CD4-positive, alpha-beta T cell (primary cell): ENCODE results near the gene SIX1. TPM values are rescaled to one million over a fixed set of nuclear protein-coding genes. Genes with fewer than 3 reads are reported as not detected.

ENCODE experiments used
- ATAC-seq: fragments of 200-7000 bp; cut with Tn5 transposase; one replicate; pipeline ENCODE4 v1.10.0; 2022; ENCODE audit warnings: mild to moderate bottlenecking; ENCODE audit not compliant: poor library complexity
- CTCF ChIA-PET: fragments of 350-600 bp; sonication (Branson Sonifier 250); formaldehyde crosslinking; loops from one replicate; lab custom pipeline; 2021; ENCODE audit warnings: antibody characterized with exemption, inconsistent platforms; lab: Charles Lee
- POLR2A ChIA-PET: fragments of 350-600 bp; sonication (Branson Sonifier 250); formaldehyde crosslinking; loops from one replicate; lab custom pipeline; 2021; ENCODE audit warnings: antibody characterized with exemption, inconsistent platforms; lab: Charles Lee
- DNase-seq, 14 experiments: peaks; one replicate each; pipeline ENCODE4 v3.0.0-alpha.2; 2013 to 2020; ENCODE audit warnings: mixed read lengths in 2 of 14
- H3K27ac ChIP-seq, 2 donors: one replicate each; pipeline versions ENCODE4 v1.5.1 to v1.7.0; 2013; ENCODE audit warnings: low read length in 2 of 2, low read depth in 1 of 2, mild to moderate bottlenecking in 1 of 2
- H3K27me3 ChIP-seq, 2 experiments: 1 replicate in 1 of 2; 2 replicates in 1 of 2; pipeline versions ENCODE4 v1.6.1 to v1.7.0; 2013; ENCODE audit warnings: low read length in 2 of 2, control low read depth in 1 of 2, mild to moderate bottlenecking in 1 of 2, moderate library complexity in 1 of 2; ENCODE audit not compliant: insufficient read depth in 2 of 2, control insufficient read depth in 1 of 2
- H3K36me3 ChIP-seq: one replicate; pipeline ENCODE4 v1.6.1; 2013; ENCODE audit warnings: low read length, control low read depth; ENCODE audit not compliant: insufficient read depth
- H3K4me1 ChIP-seq: one replicate; pipeline ENCODE4 v1.6.1; 2013; ENCODE audit warnings: low read length, control low read depth; ENCODE audit not compliant: insufficient read depth
- H3K4me3 ChIP-seq: one replicate; pipeline ENCODE4 v1.5.1; 2013; ENCODE audit warnings: mild to moderate bottlenecking, low read length, moderate library complexity
- H3K9me3 ChIP-seq, 2 experiments: 1 replicate in 1 of 2; 2 replicates in 1 of 2; pipeline versions ENCODE4 v1.6.1 to v1.7.0; 2013; ENCODE audit warnings: low read length in 2 of 2, mild to moderate bottlenecking in 2 of 2, control low read depth in 1 of 2, moderate library complexity in 1 of 2; ENCODE audit not compliant: control insufficient read depth in 1 of 2, insufficient read depth in 1 of 2
- H3K27ac Mint-ChIP-seq: one replicate; pipeline ENCODE4 v1.8.0; 2020; ENCODE audit warnings: mixed read lengths
- H3K27me3 Mint-ChIP-seq: one replicate; pipeline ENCODE4 v1.8.0; 2021; ENCODE audit warnings: mixed read lengths
- H3K36me3 Mint-ChIP-seq: one replicate; pipeline ENCODE4 v1.8.0; 2021; ENCODE audit warnings: low read depth, mixed read lengths
- H3K4me1 Mint-ChIP-seq: one replicate; pipeline ENCODE4 v1.8.0; 2021; ENCODE audit warnings: low read depth, mixed read lengths
- H3K4me3 Mint-ChIP-seq: one replicate; pipeline ENCODE4 v1.8.0; 2020; ENCODE audit warnings: mild to moderate bottlenecking, mixed read lengths
- H3K9me3 Mint-ChIP-seq: one replicate; pipeline ENCODE4 v1.8.0; 2020; ENCODE audit warnings: mixed read lengths
- intact Hi-C, 2 experiments: fragments of 100-400 bp; cut with DNase I in 1 of 2; cut with micrococcal nuclease in 1 of 2; formaldehyde crosslinking; loops; one replicate each; pipeline versions ENCODE4 v1.15.1 to v1.9.0; 2023 to 2025; cut with DNase I, micrococcal nuclease
- total RNA-seq, 174 experiments: library from RNA in 2 of 174; stranded (reverse) in 2 of 174; gene quantifications; one replicate each; pipeline ENCODE4 v1.2.3 and lab custom pipeline; 2021 to 2026
- TF ChIP-seq, protein P1 (sequence below): fragments of 200-600 bp; IDR thresholded peaks from one replicate; pipeline ENCODE4 v1.8.0; 2022; ENCODE audit warnings: antibody characterized with exemption, mild to moderate bottlenecking

Gene SIX1
- total RNA-seq, 2 experiments from 2014 or later: not detected

DNA sequence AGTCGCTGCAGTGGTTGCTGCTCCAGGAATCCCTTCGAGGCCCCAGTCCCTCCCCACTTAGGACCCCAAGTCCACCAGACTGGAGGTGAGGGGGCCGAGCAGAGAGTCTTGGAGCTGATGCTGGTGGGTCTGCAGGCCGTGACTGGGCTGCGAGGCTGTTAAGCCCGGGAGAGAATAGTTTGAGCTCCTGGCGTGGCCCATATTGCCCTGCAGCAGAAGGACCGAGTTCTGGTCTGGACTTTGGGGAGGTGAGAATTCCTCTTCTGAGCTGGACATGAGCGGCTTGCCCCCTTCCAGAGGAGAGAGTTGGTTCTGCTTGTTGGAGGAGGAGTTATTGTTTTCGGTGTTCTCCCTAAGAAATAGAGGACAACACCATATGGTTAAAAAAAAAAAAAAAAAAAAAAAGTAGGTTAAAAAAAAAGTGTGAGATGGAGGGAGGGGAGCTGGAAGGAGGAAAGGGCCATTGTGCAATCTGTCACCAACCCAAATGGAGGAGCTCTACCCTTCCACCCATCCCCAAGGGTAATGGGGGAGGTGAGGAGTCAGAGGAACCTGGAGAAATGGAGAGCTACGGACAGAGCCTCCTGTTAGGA, 3.0 kb downstream of the SIX1 start:
- ChIA-PET CTCF (no interaction called here), POLR2A (interaction anchor here (0.6 kb wide), 1 partner anchor 335 kb away, joined by 3 read pairs; the partner anchor contains the start of genes SLC38A6 and TRMT5)
- Mint-ChIP-seq H3K9me3 (no peaks in the 10 kb centered on the region), H3K36me3 (no peaks in the 10 kb centered on the region), H3K27ac (no peak overlapping the region), H3K4me1 (peaks cover 47% of the 10 kb centered on the region), H3K27me3 (peaks cover 86% of the 10 kb centered on the region), H3K4me3 (no peak overlapping the region)
- H3K9me3 ChIP-seq: peaks cover 0 to 25% of the 10 kb centered on the region in 2 experiments
- TF ChIP-seq, protein P1, sequence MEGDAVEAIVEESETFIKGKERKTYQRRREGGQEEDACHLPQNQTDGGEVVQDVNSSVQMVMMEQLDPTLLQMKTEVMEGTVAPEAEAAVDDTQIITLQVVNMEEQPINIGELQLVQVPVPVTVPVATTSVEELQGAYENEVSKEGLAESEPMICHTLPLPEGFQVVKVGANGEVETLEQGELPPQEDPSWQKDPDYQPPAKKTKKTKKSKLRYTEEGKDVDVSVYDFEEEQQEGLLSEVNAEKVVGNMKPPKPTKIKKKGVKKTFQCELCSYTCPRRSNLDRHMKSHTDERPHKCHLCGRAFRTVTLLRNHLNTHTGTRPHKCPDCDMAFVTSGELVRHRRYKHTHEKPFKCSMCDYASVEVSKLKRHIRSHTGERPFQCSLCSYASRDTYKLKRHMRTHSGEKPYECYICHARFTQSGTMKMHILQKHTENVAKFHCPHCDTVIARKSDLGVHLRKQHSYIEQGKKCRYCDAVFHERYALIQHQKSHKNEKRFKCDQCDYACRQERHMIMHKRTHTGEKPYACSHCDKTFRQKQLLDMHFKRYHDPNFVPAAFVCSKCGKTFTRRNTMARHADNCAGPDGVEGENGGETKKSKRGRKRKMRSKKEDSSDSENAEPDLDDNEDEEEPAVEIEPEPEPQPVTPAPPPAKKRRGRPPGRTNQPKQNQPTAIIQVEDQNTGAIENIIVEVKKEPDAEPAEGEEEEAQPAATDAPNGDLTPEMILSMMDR: no peak
- H3K27ac ChIP-seq: no peak overlapping the region
- H3K27me3 ChIP-seq: peaks cover 72 to 100% of the 10 kb centered on the region in 2 experiments
- no peaks in the 10 kb centered on the region for H3K36me3 ChIP-seq
- peaks cover 51% of the 10 kb centered on the region for H3K4me1 ChIP-seq
- H3K4me3 ChIP-seq: no peak overlapping the region
- intact Hi-C loops: no loop called here
- DNase-seq: no peak
- no peak for ATAC-seq

DNA sequence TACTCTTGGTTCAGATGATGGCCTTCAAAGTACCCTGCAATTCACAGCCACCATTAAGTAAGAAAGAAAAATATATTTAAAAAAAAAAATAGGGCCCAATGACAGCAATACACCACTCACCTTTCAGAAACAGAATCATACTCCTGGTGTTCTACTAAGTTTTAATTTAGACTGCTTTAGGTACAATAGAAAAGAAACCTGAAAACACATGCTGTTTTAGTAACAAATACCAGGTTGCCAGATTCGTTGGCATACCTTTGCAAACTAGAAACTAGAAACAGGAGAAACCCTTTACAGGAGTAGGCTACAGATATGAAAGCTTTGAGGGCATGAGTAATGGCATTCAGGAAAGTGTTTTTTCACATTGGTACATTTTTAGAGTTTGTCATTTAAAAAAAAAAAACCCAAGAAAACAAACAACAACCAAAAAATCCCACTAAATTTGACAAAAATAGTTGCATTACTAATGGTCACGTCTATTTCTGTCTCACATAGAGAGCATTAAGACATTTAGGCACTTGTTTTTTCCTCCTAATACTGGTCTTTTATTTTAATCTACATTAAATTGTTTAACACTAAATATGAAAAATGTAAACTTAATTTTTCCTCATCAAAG, 4.0 kb downstream of the SIX1 start:
- Histone ChIP-seq H3K9me3 (peaks cover 0 to 26% of the 10 kb centered on the region in 2 experiments), H3K4me1 (peaks cover 51% of the 10 kb centered on the region), H3K4me3 (no peak overlapping the region), H3K27me3 (peaks cover 68 to 99% of the 10 kb centered on the region in 2 experiments), H3K27ac (no peak overlapping the region), H3K36me3 (no peaks in the 10 kb centered on the region)
- TF ChIP-seq, protein P1: no peak
- Mint-ChIP-seq H3K4me1 (peaks cover 41% of the 10 kb centered on the region), H3K27ac (no peak overlapping the region), H3K36me3 (no peaks in the 10 kb centered on the region), H3K4me3 (no peak overlapping the region), H3K9me3 (no peaks in the 10 kb centered on the region), H3K27me3 (peaks cover 86% of the 10 kb centered on the region)
- CTCF ChIA-PET: no interaction called here
- intact Hi-C loops: no loop called here
- DNase-seq (no peak), ATAC-seq (no peak)
- POLR2A ChIA-PET: no interaction called here

DNA sequence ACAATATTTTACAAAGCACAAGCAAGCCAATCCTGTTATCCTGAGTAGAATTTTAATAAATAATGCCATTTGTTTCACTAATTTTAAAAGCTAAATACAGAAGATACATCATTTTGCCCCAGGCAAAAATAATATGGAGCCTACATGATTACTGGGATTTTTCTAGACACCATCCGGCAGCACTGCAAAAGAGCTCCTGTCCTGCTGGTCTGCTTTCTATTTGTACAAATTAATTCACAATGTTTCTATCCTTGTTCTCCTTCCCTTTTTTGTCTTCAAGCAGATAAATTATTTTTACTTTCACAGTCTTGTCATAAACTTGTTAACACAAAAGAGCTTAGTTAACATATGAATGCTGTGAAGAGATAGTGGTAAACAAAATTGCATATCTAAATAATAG, 4.6 kb downstream of the SIX1 start:
- TF ChIP-seq, protein P1: no peak
- intact Hi-C loops: no loop called here
- H3K27me3 ChIP-seq: peaks cover 65 to 99% of the 10 kb centered on the region in 2 experiments
- H3K4me3 ChIP-seq: no peak overlapping the region
- H3K36me3 Mint-ChIP-seq: no peaks in the 10 kb centered on the region
- H3K27me3 Mint-ChIP-seq: peaks cover 86% of the 10 kb centered on the region
- peaks cover 0 to 26% of the 10 kb centered on the region in 2 experiments for H3K9me3 ChIP-seq
- POLR2A ChIA-PET: no interaction called here
- DNase-seq (no peak), ATAC-seq (no peak)
- H3K9me3 Mint-ChIP-seq: no peaks in the 10 kb centered on the region
- no peak overlapping the region for H3K4me3 Mint-ChIP-seq
- peaks cover 48% of the 10 kb centered on the region for H3K4me1 ChIP-seq
- no peaks in the 10 kb centered on the region for H3K36me3 ChIP-seq
- no peak overlapping the region for H3K27ac Mint-ChIP-seq
- no peak overlapping the region for H3K27ac ChIP-seq
- peaks cover 35% of the 10 kb centered on the region for H3K4me1 Mint-ChIP-seq
- CTCF ChIA-PET: no interaction called here
